GM12801 (cell line): ENCODE measurements around the gene KIF5A.

Source experiments
- CTCF ChIP-seq: IDR thresholded peaks from one replicate; pipeline ENCODE4 v1.5.1; 2011; ENCODE audit warnings: control low read depth; ENCODE audit not compliant: insufficient read length; ENCODE audit errors: extremely low read depth

KIF5A gene

GRCh38 chr12:57584050-57584449 is 34.2 kb downstream of the KIF5A start:
- no peak for TF ChIP-seq CTCF

- no peak for TF ChIP-seq CTCF
Observed at GRCh38 chr12:57584690-57585089, 34.8 kb downstream of the KIF5A start.

GRCh38 chr12:57585156-57585555 is 35.3 kb downstream of the KIF5A start:
- TF ChIP-seq CTCF, result no peak

- TF ChIP-seq CTCF, result no peak
Observed at GRCh38 chr12:57586128-57586527, 36.3 kb downstream of the KIF5A start.

- TF ChIP-seq CTCF, result no peak
Observed at GRCh38 chr12:57586832-57587429, 37.1 kb downstream of the KIF5A start.

- TF ChIP-seq CTCF, result no peak
Observed at GRCh38 chr12:57590479-57590863, 40.6 kb downstream of the KIF5A start.

- no peak for TF ChIP-seq CTCF
Observed at GRCh38 chr12:57590864-57591781, 41.3 kb downstream of the KIF5A start, which contains the start of gene PIP4K2C. Gene PIP4K2C, plus strand, starts transcription at chr12:57591192. Its CDS starts 98 bp downstream, at chr12:57591290.
